Activated naive CD8-positive, alpha-beta T cell treated with anti-CD3 and anti-CD28 coated beads, Interleukin-2, amount 50 U/mL, for 16 hours (primary cell): ENCODE measurements around the gene KNG1.
"Not testable (repeated sequence)": the region's sequence is repeated elsewhere in the genome, so short reads cannot be mapped to it uniquely, and the experiment has no call there.

Experiments
- DNase-seq: peaks from one replicate; pipeline ENCODE4 v3.0.0-alpha.2; 2020; ENCODE audit warnings: low read depth, low spot score

KNG1 gene

GRCh38 chr3:186708983-186709679 lies 8.0 kb upstream of the KNG1 start:
- DNase-seq: no peak

DNA sequence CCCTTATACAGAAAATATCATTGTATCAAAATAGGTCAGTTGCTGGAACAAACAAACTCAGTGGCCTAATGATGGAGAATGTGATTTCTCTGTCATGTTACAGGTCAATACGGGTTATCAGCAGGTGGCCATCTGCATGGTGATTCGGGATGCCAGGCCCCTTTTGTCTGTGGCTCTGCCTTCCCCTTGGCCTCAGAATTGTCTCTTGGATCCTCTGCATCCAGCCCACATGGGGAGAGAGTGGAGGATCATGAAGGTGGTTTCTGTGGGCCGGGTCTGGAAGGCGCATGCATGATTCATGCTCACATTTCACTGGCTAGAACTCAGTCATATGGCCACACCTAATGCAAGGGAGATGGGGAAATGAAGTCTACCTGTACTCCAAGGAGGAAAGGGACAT lies 6.5 kb upstream of the KNG1 start:
- not testable (repeated sequence) for DNase-seq

GRCh38 chr3:186713499-186713898 lies 3.7 kb upstream of the KNG1 start:
- no peak for DNase-seq

- DNase-seq: no peak
Measured at GRCh38 chr3:186719945-186720739, 3.0 kb downstream of the KNG1 start.

DNA sequence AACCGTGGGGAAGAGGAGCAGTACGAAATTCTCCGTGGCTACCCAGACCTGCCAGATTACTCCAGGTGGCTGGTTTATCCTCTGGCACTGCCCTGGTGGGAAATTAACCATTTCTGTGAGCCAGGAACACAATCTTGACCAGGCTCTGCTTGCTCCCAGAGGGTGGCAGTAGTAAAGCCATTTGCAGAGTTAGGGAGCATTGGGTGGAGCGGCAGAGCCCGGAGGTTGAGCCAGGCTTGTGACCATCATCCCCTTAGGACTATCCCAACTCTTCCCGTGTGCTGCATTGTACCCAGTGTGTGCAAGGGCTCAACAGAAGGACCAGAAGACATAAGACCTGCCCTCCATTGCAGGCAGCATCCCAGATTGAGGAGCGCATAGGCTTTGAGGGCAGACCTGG lies 5.3 kb downstream of the KNG1 start:
- DNase-seq: no peak

DNA sequence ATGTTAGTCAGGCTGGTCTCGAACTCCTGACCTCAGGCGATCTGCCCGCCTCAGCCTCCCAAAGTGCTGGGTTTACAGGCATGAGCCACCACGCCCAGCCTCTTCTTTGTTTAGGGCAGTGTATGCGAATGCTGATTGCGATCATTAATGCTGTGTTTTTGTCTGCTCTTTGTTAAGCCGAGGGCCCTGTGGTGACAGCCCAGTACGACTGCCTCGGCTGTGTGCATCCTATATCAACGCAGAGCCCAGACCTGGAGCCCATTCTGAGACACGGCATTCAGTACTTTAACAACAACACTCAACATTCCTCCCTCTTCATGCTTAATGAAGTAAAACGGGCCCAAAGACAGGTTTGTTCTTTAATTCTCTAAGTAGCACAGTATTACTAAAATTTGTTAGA lies 7.8 kb downstream of the KNG1 start:
- DNase-seq: no peak

GRCh38 chr3:186732169-186732766 lies 15.1 kb downstream of the KNG1 start:
- no peak for DNase-seq

- DNase-seq: no peak
Measured at GRCh38 chr3:186742618-186743380, 25.6 kb downstream of the KNG1 start.

GRCh38 chr3:186743666-186744065 lies 26.5 kb downstream of the KNG1 start:
- DNase-seq: no peak

DNA sequence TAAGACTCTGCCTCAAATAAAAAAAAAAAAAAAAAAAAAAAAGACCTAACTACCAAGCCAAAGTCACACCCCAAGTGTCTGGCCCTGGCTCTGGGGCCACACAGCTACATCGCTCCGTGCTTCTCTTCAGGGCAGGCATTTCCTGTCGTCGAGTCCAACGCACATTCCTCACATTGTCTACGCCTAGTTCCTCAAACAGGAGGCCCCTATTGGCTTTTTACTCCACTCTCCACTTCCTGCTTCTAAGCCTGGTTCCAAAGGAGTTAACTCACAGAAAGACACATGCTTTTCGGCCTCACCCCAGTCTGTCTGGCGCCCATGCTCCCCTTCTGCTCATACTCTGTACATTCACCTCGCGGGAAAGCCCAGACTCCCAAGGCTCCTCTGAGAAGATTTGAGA lies 28.8 kb downstream of the KNG1 start:
- DNase-seq: no peak

- no peak for DNase-seq
Measured at GRCh38 chr3:186750316-186750715, 33.2 kb downstream of the KNG1 start.

GRCh38 chr3:186751480-186751879 lies 34.3 kb downstream of the KNG1 start:
- no peak for DNase-seq

- no peak for DNase-seq
Measured at GRCh38 chr3:186754006-186754405, 36.8 kb downstream of the KNG1 start.

GRCh38 chr3:186754871-186755270 lies 37.7 kb downstream of the KNG1 start:
- no peak for DNase-seq

GRCh38 chr3:186757214-186757613 lies 40.1 kb downstream of the KNG1 start:
- DNase-seq: no peak

GRCh38 chr3:186757686-186758220 lies 40.6 kb downstream of the KNG1 start:
- no peak for DNase-seq

GRCh38 chr3:186759231-186759930 lies 42.2 kb downstream of the KNG1 start:
- no peak for DNase-seq

DNA sequence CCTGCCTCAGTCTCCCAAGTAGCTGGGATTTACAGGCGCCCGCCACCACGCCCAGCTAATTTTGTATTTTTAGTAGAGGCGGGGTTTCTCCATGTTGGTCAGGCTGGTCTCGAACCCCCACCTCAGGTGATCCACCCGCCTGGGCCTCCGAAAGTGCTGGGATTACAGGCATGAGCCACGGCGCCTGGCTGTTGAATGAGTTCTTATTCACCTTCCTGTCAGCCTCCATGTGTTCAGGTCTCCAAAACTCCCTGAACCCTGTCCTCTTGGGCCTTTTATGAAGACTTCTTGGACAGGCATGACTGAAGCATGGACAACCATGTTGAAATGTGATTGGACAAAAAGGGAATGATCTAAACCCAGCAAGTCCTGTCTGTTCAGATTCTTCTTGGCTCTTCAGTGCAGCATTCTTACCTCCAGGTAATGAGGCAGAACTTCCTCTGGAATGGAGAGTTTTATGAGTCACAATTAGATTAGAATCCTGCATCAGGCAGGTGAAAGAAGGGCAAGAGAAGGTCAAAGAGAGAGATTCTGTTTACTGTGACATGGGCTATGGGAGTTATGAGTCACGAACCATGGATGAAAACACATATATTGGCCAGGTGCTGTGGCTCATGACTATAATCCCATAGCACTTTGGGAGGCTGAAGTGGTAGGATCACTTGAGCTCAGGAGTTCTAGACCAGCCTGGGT lies 43.1 kb downstream of the KNG1 start:
- no peak for DNase-seq

DNA sequence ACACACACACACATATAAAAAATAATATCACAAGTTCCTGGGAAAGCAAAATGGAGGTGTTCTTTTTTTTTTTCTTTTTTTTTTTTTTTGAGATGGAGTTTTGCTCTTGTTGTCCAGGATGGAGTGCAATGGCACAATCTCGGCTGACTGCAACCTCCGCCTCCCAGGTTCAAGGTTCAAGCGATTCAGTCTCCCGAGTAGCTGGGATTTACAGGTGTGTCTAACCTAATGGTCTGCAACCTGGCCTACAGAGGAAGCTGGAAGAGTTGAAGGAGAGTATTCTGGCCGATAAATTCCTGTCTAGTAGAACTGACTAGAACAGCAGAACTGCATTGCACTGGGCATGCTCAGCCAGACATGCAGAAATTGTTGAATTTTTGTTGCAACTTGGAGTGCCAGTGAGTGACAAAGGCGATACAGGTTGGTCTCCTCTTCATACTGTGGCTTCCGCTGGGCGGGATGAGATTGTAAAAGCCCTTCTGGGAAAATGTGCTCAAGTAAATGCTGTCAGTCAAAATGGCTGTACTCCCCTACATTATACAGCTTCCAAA lies 43.8 kb downstream of the KNG1 start:
- DNase-seq: no peak

- no peak for DNase-seq
Measured at GRCh38 chr3:186772281-186772694, 55.1 kb downstream of the KNG1 start.
